NCI-H1930 (cell line): Measurements from ENCODE around the gene CCN6.

Experiments used
- DNase-seq, 2 experiments: peaks; one replicate each; lab custom pipeline; 2025; lab: John Stamatoyannopoulos, UW

Gene CCN6

GRCh38 chr6:112114577-112115223 lies 60.8 kb downstream of the CCN6 start:
- no peak for DNase-seq

- DNase-seq = no peak
Observed at GRCh38 chr6:112116221-112116620, 62.3 kb downstream of the CCN6 start.

- no peak for DNase-seq
Observed at GRCh38 chr6:112117554-112117953, 63.6 kb downstream of the CCN6 start.

- DNase-seq = no peak
Observed at GRCh38 chr6:112118034-112118433, 64.1 kb downstream of the CCN6 start.
